CD4-positive, alpha-beta memory T cell (primary cell): ENCODE results near the gene LDLR. TPM values are rescaled to one million over a fixed set of nuclear protein-coding genes. Genes with fewer than 3 reads are reported as not detected.
A peak's percentile ranks its signal among the peaks of the same experiment; 100 is the strongest.

Experiments used
- CTCF ChIA-PET: fragments of 350-600 bp; sonication (Branson Sonifier 250); formaldehyde crosslinking; loops from one replicate; lab custom pipeline; 2021; ENCODE audit warnings: inconsistent platforms; ENCODE audit not compliant: partially characterized antibody; lab: Charles Lee
- POLR2A ChIA-PET: fragments of 350-600 bp; sonication (Branson Sonifier 250); formaldehyde crosslinking; loops from one replicate; lab custom pipeline; 2021; ENCODE audit not compliant: partially characterized antibody; lab: Charles Lee
- DNase-seq, 5 donors: peaks; one replicate each; pipeline versions ENCODE4 v3.0.0 to v3.0.0-alpha.2; 2020 to 2022; ENCODE audit warnings: mixed read lengths in 1 of 5
- H3K27ac ChIP-seq: one replicate; pipeline ENCODE4 v1.7.0; 2013; ENCODE audit warnings: low read depth, low read length
- H3K27me3 ChIP-seq: 2 replicates; pipeline ENCODE4 v1.7.0; 2013; ENCODE audit warnings: mild to moderate bottlenecking, low read length, moderate library complexity; ENCODE audit not compliant: insufficient read depth
- H3K36me3 ChIP-seq: 2 replicates; pipeline ENCODE4 v1.7.0; 2013; ENCODE audit warnings: mild to moderate bottlenecking, low read length, moderate library complexity; ENCODE audit not compliant: insufficient read depth
- H3K4me1 ChIP-seq: 2 replicates; pipeline ENCODE4 v1.7.0; 2013; ENCODE audit warnings: mild to moderate bottlenecking, low read length, moderate library complexity; ENCODE audit not compliant: insufficient read depth
- H3K4me3 ChIP-seq, 2 donors: one replicate each; pipeline ENCODE4 v1.7.0; 2013; ENCODE audit warnings: low read length in 2 of 2, mild to moderate bottlenecking in 1 of 2
- H3K9me3 ChIP-seq, 2 donors: one replicate each; pipeline ENCODE4 v1.7.0; 2013; ENCODE audit warnings: low read length in 2 of 2, control low read depth in 1 of 2; ENCODE audit not compliant: control insufficient read depth in 1 of 2
- H3K27ac Mint-ChIP-seq, 7 donors: one replicate each; pipeline ENCODE4 v1.8.0; 2020 to 2021; ENCODE audit warnings: mixed read lengths in 7 of 7, mild to moderate bottlenecking in 6 of 7, inconsistent platforms in 3 of 7, moderate library complexity in 3 of 7
- H3K27me3 Mint-ChIP-seq, 2 donors: one replicate each; pipeline ENCODE4 v1.8.0; 2020 to 2021; ENCODE audit warnings: mixed read lengths in 2 of 2
- H3K36me3 Mint-ChIP-seq, 2 donors: one replicate each; pipeline ENCODE4 v1.8.0; 2020 to 2021; ENCODE audit warnings: mixed read lengths in 2 of 2, inconsistent platforms in 1 of 2, mild to moderate bottlenecking in 1 of 2
- H3K4me1 Mint-ChIP-seq, 4 donors: one replicate each; pipeline ENCODE4 v1.8.0; 2020 to 2021; ENCODE audit warnings: mixed read lengths in 4 of 4, mild to moderate bottlenecking in 1 of 4
- H3K4me3 Mint-ChIP-seq, 8 donors: one replicate each; pipeline ENCODE4 v1.8.0; 2020 to 2021; ENCODE audit warnings: mixed read lengths in 8 of 8, mild to moderate bottlenecking in 7 of 8, moderate library complexity in 6 of 8, inconsistent platforms in 3 of 8
- H3K9me3 Mint-ChIP-seq, 8 donors: one replicate each; pipeline ENCODE4 v1.8.0; 2020 to 2021; ENCODE audit warnings: mixed read lengths in 8 of 8, mild to moderate bottlenecking in 5 of 8, inconsistent platforms in 3 of 8, moderate library complexity in 1 of 8
- intact Hi-C: fragments of 100-400 bp; cut with micrococcal nuclease; formaldehyde crosslinking; loops from one replicate; pipeline ENCODE4 v1.15.1; 2023
- polyA plus RNA-seq, 2 donors: library from polyadenylated mRNA; unstranded; fragments of 300-500 nt; fragmentation: Illumina TruSeq; gene quantifications; one replicate each; pipeline ENCODE4 v1.2.3, GENCODE V29; 2021
- total RNA-seq, 2 experiments: library from RNA; stranded (reverse); gene quantifications; one replicate each; pipeline ENCODE4 v1.2.3, GENCODE V29; 2021

LDLR gene
- total RNA-seq (10 to 100 TPM; 25.8 to 27.0 TPM), polyA plus RNA-seq (1 to 10 TPM; 4.4 to 5.0 TPM)

- Histone ChIP-seq H3K4me3 (peak within 1 kb of the TSS; percentile 43 to 64), H3K27me3 (no peaks in the 10 kb centered on the region), H3K27ac (peak within 1 kb of the TSS; percentile 98), H3K4me1 (peaks cover 59% of the 10 kb centered on the region), H3K36me3 (no peaks in the 10 kb centered on the region), H3K9me3 (no peaks in the 10 kb centered on the region)
- POLR2A ChIA-PET, result interaction anchor here (0.6 to 5.7 kb wide), 13 partner anchors 8 to 285 kb away, joined by 3 to 50 read pairs (median 5); partner anchors contain the start of genes SMARCA4, SWSAP1 and TMED1
- intact Hi-C loops, result loop anchor here (1.0 to 2.0 kb wide), 4 partner anchors 37 to 129 kb away; partner anchors contain the start of gene SMARCA4
- H3K4me1 Mint-ChIP-seq, result peaks cover 20 to 55% (median 36%) of the 10 kb centered on the region in 4 donors
- peak within 1 kb of the TSS; percentile 81 to 93 (median 88) for H3K4me3 Mint-ChIP-seq
- peak; percentile 77 to 89 (median 80) for DNase-seq
- H3K27me3 Mint-ChIP-seq, result no peaks in the 10 kb centered on the region
- H3K36me3 Mint-ChIP-seq, result peaks cover 0 to 11% of the 10 kb centered on the region in 2 donors
- no peaks in the 10 kb centered on the region for H3K9me3 Mint-ChIP-seq
- H3K27ac Mint-ChIP-seq, result peak within 1 kb of the TSS; percentile 93 to 100 (median 99)
- CTCF ChIA-PET, result interaction anchor here (1.1 to 7.8 kb wide), 4 partner anchors 37 to 291 kb away, joined by 3 to 39 read pairs (median 16); no protein-coding TSS in a partner anchor
Observed at GRCh38 chr19:11089254-11090013, at the start of gene LDLR. Gene LDLR (plus strand): TSS chr19:11089463. CDS start chr19:11089549, 86 bp downstream.

DNA sequence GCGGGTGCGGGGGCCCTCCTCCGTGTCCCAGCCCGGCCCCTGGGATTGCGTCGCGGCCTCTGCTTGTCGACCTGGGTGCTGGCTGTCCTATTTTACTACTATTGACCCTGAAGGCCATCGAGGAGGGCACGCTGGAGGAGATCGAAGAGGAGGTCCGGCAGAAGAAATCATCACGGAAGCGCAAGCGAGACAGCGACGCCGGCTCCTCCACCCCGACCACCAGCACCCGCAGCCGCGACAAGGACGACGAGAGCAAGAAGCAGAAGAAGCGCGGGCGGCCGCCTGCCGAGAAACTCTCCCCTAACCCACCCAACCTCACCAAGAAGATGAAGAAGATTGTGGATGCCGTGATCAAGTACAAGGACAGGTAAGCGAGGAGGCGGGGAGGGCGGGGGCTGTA, 48.1 kb upstream of the LDLR start:
- H3K27ac Mint-ChIP-seq, result peak overlapping the region in 1 of 7 donors; percentile 47
- H3K36me3 ChIP-seq, result peaks cover 35% of the 10 kb centered on the region

DNA sequence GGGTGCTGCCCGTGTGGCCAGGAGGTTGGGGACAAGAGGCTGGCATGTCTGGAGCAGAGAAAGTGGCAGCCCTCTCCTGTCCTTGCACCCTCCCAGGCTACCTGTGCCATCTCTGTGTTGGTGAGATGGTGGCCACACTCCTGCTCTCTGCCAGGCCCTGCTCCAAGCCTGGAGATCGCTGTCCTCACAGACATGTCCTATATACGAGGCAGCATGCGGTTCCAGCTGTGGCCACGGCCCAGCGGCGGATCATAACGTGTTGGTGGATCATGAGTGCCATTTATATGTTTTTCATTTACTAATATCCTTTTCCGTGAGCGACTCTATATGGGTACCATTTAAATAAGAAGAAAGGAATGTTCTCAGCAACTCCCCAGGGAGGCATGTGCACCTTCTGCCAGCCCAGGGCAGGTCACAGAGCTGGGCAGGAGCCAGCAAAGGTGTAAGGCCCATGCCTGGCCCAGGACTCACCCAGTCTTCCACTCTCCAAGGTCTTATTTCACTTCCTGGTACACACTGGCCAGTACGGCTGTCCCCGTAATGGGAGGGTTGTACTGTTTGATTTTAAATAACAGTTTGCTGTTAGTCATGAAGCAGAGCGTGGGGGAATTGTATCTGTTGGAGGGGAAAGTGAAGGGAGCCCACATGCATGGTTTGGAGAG, 47.2 kb upstream of the LDLR start:
- Mint-ChIP-seq H3K4me3 (no peak overlapping the region), H3K9me3 (no peaks in the 10 kb centered on the region), H3K36me3 (peaks cover 25 to 50% of the 10 kb centered on the region in 2 donors), H3K27ac (peak overlapping the region in 3 of 7 donors; percentile 20 to 55 (median 47)), H3K4me1 (peaks cover 2 to 10% (median 3%) of the 10 kb centered on the region in 4 donors), H3K27me3 (no peaks in the 10 kb centered on the region)
- CTCF ChIA-PET, result no interaction called here
- Histone ChIP-seq H3K4me3 (no peak overlapping the region), H3K27me3 (no peaks in the 10 kb centered on the region), H3K36me3 (peaks cover 26% of the 10 kb centered on the region), H3K9me3 (no peaks in the 10 kb centered on the region), H3K27ac (no peak overlapping the region), H3K4me1 (peaks cover 7% of the 10 kb centered on the region)
- intact Hi-C loops, result no loop called here
- POLR2A ChIA-PET, result no interaction called here
- no peak for DNase-seq

More for the DNA sequence above, 48.1 kb upstream of the LDLR start:
- H3K27ac ChIP-seq, result no peak overlapping the region
- H3K9me3 ChIP-seq, result no peaks in the 10 kb centered on the region
- no peaks in the 10 kb centered on the region for H3K27me3 ChIP-seq
- Mint-ChIP-seq H3K4me3 (no peak overlapping the region), H3K27me3 (no peaks in the 10 kb centered on the region), H3K36me3 (peaks cover 32 to 53% of the 10 kb centered on the region in 2 donors), H3K4me1 (peaks cover under 1 to 6% (median 3%) of the 10 kb centered on the region in 4 donors), H3K9me3 (no peaks in the 10 kb centered on the region)
- CTCF ChIA-PET, result interaction anchor here (1.2 kb wide), 1 partner anchor 85 kb away, joined by 7 read pairs; no protein-coding TSS in a partner anchor
- POLR2A ChIA-PET, result no interaction called here
- no peak overlapping the region for H3K4me3 ChIP-seq
- DNase-seq, result no peak
- intact Hi-C loops, result no loop called here
- no peaks in the 10 kb centered on the region for H3K4me1 ChIP-seq

DNA sequence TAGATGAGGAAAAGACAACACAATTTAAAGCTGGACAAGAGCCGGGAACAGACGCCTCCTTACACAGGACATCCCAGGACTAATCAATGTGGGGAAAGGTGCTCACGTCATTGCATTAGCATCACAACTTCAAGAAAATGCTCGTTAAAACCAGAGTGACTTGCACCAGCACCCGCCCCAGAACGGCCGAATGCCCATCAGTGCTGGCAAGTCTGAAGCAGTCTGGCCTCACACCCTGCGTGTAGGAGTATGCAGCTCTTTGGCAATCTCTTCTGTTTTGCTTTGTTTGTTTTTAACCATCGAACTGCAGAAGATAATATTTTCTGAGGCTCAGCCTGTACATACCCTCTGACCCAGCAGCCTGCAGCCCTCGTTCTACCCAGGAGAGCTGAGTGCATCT, 44.8 kb upstream of the LDLR start:
- peaks cover 24% of the 10 kb centered on the region for H3K4me1 ChIP-seq
- no peak overlapping the region for H3K27ac ChIP-seq
- ChIA-PET CTCF (interaction anchor here (1.1 to 1.2 kb wide), 3 partner anchors 9 to 102 kb away, joined by 3 to 6 read pairs (median 3); no protein-coding TSS in a partner anchor), POLR2A (interaction anchor here (1.0 kb wide), 1 partner anchor 51 kb away, joined by 4 read pairs; no protein-coding TSS in a partner anchor)
- H3K27me3 Mint-ChIP-seq, result no peaks in the 10 kb centered on the region
- peaks cover 15 to 28% (median 21%) of the 10 kb centered on the region in 4 donors for H3K4me1 Mint-ChIP-seq
- no peak overlapping the region for H3K4me3 ChIP-seq
- H3K36me3 ChIP-seq, result peaks cover 8% of the 10 kb centered on the region
- no peak for DNase-seq
- no peaks in the 10 kb centered on the region for H3K9me3 ChIP-seq
- peak overlapping the region in 2 of 7 donors; percentile 7 to 19 for H3K27ac Mint-ChIP-seq
- no peak overlapping the region for H3K4me3 Mint-ChIP-seq
- intact Hi-C loops, result no loop called here
- H3K9me3 Mint-ChIP-seq, result no peaks in the 10 kb centered on the region
- H3K36me3 Mint-ChIP-seq, result peaks cover 19 to 36% of the 10 kb centered on the region in 2 donors
- H3K27me3 ChIP-seq, result no peaks in the 10 kb centered on the region

DNA sequence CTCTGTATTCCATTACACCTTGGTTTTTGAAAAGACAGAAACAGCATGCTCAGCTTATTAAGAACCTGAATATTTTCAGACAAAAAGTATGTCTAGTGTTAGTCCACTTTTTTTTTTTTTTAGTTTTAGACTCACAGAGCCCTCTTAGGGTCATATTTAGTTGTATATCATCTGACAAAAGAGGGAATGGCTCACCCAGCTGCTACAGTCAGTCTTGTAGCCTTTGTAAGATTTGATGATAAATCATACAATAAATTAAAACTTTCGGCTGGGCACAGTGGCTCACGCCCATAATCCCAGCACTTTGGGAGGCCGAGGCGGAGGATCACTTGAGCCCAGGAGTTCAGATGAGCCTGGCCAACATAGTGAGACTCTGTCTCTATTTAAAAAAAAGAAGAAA, 43.7 kb upstream of the LDLR start:
- DNase-seq, result no peak
- H3K36me3 ChIP-seq, result peaks cover 8% of the 10 kb centered on the region
- Mint-ChIP-seq H3K27ac (peak overlapping the region in 5 of 7 donors; percentile 12 to 50 (median 31)), H3K9me3 (no peaks in the 10 kb centered on the region), H3K27me3 (no peaks in the 10 kb centered on the region), H3K4me1 (peaks cover 20 to 39% (median 30%) of the 10 kb centered on the region in 4 donors), H3K4me3 (no peak overlapping the region), H3K36me3 (peaks cover 19 to 38% of the 10 kb centered on the region in 2 donors)
- no peak overlapping the region for H3K27ac ChIP-seq
- H3K4me1 ChIP-seq, result peaks cover 35% of the 10 kb centered on the region
- H3K9me3 ChIP-seq, result no peaks in the 10 kb centered on the region
- intact Hi-C loops, result no loop called here
- no peaks in the 10 kb centered on the region for H3K27me3 ChIP-seq
- POLR2A ChIA-PET, result no interaction called here
- H3K4me3 ChIP-seq, result no peak overlapping the region
- CTCF ChIA-PET, result interaction anchor here (1.1 to 1.2 kb wide), 2 partner anchors 81 to 103 kb away, joined by 3 read pairs; no protein-coding TSS in a partner anchor

GRCh38 chr19:11046605-11047354, 42.5 kb upstream of the LDLR start:
- peaks cover 16 to 30% of the 10 kb centered on the region in 2 donors for H3K36me3 Mint-ChIP-seq
- H3K27ac ChIP-seq, result no peak overlapping the region
- H3K27me3 ChIP-seq, result no peaks in the 10 kb centered on the region
- POLR2A ChIA-PET, result interaction anchor here (4.0 kb wide), 1 partner anchor 49 kb away, joined by 20 read pairs; no protein-coding TSS in a partner anchor
- no peak for DNase-seq
- H3K9me3 ChIP-seq, result no peaks in the 10 kb centered on the region
- H3K4me3 Mint-ChIP-seq, result peak overlapping the region in 1 of 8 donors; percentile 36
- H3K36me3 ChIP-seq, result peaks cover 4% of the 10 kb centered on the region
- H3K27ac Mint-ChIP-seq, result peak overlapping the region in 6 of 7 donors; percentile 22 to 63 (median 54)
- peaks cover 46% of the 10 kb centered on the region for H3K4me1 ChIP-seq
- CTCF ChIA-PET, result interaction anchor here (0.7 to 2.1 kb wide), 2 partner anchors 11 to 95 kb away, joined by 4 to 21 read pairs; no protein-coding TSS in a partner anchor
- H3K4me3 ChIP-seq, result no peak overlapping the region
- no peaks in the 10 kb centered on the region for H3K27me3 Mint-ChIP-seq
- H3K9me3 Mint-ChIP-seq, result no peaks in the 10 kb centered on the region
- intact Hi-C loops, result no loop called here
- peaks cover 20 to 49% (median 36%) of the 10 kb centered on the region in 4 donors for H3K4me1 Mint-ChIP-seq
